MCF 10A (cell line): ENCODE data around the gene ANKRD34B. TPM values are rescaled to one million over a fixed set of nuclear protein-coding genes. Genes with fewer than 3 reads are reported as not detected.

Source experiments
- BruUV-seq: library from RNA; stranded (reverse); fragments of 400-500 nt; replicated peaks from 2 replicates; lab custom pipeline; 2021; lab: Mats Ljungman, UMichigan
- CTCF ChIA-PET: fragments of 300-600 bp; sonication (Branson Sonifier 250); formaldehyde crosslinking; extraction: SDS; loops from one replicate; lab custom pipeline; 2021; ENCODE audit warnings: antibody characterized with exemption, inconsistent platforms; lab: Yijun Ruan, JAX
- POLR2A ChIA-PET: fragments of 300-600, 350-650 bp; sonication (Branson Sonifier 250); formaldehyde crosslinking; extraction: SDS; loops from one replicate; lab custom pipeline; 2020; ENCODE audit warnings: antibody characterized with exemption, inconsistent platforms; lab: Yijun Ruan, JAX
- DNase-seq: peaks from one replicate; pipeline ENCODE4 v3.0.0-alpha.2; 2018; ENCODE audit not compliant: unreplicated experiment
- H3K27ac Mint-ChIP-seq: one replicate; pipeline ENCODE4 v1.8.0; 2022; ENCODE audit warnings: mild to moderate bottlenecking, low read depth, mixed read lengths; ENCODE audit not compliant: unreplicated experiment
- H3K27me3 Mint-ChIP-seq: one replicate; pipeline ENCODE4 v1.8.0; 2022; ENCODE audit warnings: mixed read lengths; ENCODE audit not compliant: insufficient read depth, unreplicated experiment
- H3K36me3 Mint-ChIP-seq: one replicate; pipeline ENCODE4 v1.8.0; 2022; ENCODE audit warnings: mild to moderate bottlenecking, moderate library complexity, mixed read lengths; ENCODE audit not compliant: insufficient read depth, unreplicated experiment
- H3K4me1 Mint-ChIP-seq: one replicate; pipeline ENCODE4 v1.8.0; 2022; ENCODE audit warnings: mixed read lengths; ENCODE audit not compliant: insufficient read depth, unreplicated experiment
- H3K4me3 Mint-ChIP-seq: one replicate; pipeline ENCODE4 v1.8.0; 2022; ENCODE audit warnings: mild to moderate bottlenecking, moderate library complexity, mixed read lengths; ENCODE audit not compliant: unreplicated experiment
- H3K9me3 Mint-ChIP-seq: one replicate; pipeline ENCODE4 v1.8.0; 2022; ENCODE audit warnings: mixed read lengths; ENCODE audit not compliant: unreplicated experiment
- intact Hi-C: fragments of 100-400 bp; cut with micrococcal nuclease; formaldehyde crosslinking; loops from 2 replicates; pipeline ENCODE4 v1.14.1; 2022
- total RNA-seq: library from RNA; stranded (reverse); gene quantifications from 2 replicates; pipeline ENCODE4 v1.2.3, GENCODE V29; 2022
- TF ChIP-seq, protein P1 (sequence below): fragments of 200-600 bp; IDR thresholded peaks from one replicate; pipeline ENCODE4 v1.8.0; 2022; ENCODE audit warnings: antibody characterized with exemption, mild to moderate bottlenecking; ENCODE audit not compliant: unreplicated experiment

Gene ANKRD34B
- total RNA-seq, 1 experiment from 2014 or later, result not detected

DNA sequence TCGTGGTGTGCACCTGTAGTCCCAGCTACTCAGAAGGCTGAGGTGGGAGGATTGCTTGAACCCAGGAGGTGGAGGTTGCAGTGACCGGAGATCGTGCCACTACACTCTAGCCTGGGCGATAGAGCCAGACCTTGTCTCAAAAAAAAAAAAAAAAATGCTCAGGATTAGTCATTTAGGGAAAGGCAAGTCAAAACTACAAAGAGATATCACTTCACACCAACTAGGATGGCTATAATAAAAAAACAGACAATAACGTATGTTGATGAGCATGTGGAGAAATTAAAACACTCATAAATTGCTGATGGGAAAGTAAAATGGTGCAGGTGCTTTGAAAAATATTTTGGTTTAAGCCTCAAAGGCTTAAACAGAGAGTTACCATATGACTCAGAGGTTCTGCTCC lies 6.3 kb upstream of the ANKRD34B start:
- CTCF ChIA-PET, result interaction anchor here (0.6 to 0.7 kb wide), 2 partner anchors 269 to 1107 kb away, joined by 3 to 4 read pairs; no protein-coding TSS in a partner anchor
- Mint-ChIP-seq H3K27me3 (peaks cover 31% of the 10 kb centered on the region), H3K36me3 (no peaks in the 10 kb centered on the region), H3K4me1 (no peaks in the 10 kb centered on the region), H3K27ac (no peak overlapping the region), H3K9me3 (no peaks in the 10 kb centered on the region), H3K4me3 (no peak overlapping the region)
- no TSS peak for BruUV-seq
- no peak for DNase-seq
- TF ChIP-seq, protein P1, sequence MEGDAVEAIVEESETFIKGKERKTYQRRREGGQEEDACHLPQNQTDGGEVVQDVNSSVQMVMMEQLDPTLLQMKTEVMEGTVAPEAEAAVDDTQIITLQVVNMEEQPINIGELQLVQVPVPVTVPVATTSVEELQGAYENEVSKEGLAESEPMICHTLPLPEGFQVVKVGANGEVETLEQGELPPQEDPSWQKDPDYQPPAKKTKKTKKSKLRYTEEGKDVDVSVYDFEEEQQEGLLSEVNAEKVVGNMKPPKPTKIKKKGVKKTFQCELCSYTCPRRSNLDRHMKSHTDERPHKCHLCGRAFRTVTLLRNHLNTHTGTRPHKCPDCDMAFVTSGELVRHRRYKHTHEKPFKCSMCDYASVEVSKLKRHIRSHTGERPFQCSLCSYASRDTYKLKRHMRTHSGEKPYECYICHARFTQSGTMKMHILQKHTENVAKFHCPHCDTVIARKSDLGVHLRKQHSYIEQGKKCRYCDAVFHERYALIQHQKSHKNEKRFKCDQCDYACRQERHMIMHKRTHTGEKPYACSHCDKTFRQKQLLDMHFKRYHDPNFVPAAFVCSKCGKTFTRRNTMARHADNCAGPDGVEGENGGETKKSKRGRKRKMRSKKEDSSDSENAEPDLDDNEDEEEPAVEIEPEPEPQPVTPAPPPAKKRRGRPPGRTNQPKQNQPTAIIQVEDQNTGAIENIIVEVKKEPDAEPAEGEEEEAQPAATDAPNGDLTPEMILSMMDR, result no peak
- intact Hi-C loops, result no loop called here
- POLR2A ChIA-PET, result no interaction called here

DNA sequence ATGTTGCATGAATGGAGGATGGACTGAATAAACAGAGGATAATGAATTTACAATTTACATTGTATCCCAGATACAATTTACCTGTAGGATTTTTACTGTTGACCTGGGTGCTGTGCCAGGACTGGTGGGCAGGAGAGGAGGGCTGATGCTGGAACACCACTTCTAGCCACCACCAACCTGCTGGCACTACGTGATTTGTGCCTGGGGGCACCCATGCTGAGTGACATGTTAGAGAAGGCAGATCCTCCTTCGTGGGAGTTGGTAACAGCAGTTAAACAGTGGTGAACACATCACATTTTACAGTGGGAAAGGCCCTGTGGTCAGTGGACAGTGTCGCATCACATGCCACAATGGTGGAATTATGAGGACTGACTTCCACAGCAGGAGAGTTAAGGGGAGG lies 3.0 kb upstream of the ANKRD34B start:
- POLR2A ChIA-PET, result interaction anchor here (0.6 kb wide), 1 partner anchor 437 kb away, joined by 3 read pairs; no protein-coding TSS in a partner anchor
- H3K36me3 Mint-ChIP-seq, result no peaks in the 10 kb centered on the region
- TF ChIP-seq, protein P1, result no peak
- CTCF ChIA-PET, result no interaction called here
- BruUV-seq, result no TSS peak
- H3K4me1 Mint-ChIP-seq, result no peaks in the 10 kb centered on the region
- DNase-seq, result no peak
- no peak overlapping the region for H3K27ac Mint-ChIP-seq
- H3K4me3 Mint-ChIP-seq, result no peak overlapping the region
- H3K9me3 Mint-ChIP-seq, result no peaks in the 10 kb centered on the region
- H3K27me3 Mint-ChIP-seq, result peaks cover 26% of the 10 kb centered on the region
- intact Hi-C loops, result no loop called here

DNA sequence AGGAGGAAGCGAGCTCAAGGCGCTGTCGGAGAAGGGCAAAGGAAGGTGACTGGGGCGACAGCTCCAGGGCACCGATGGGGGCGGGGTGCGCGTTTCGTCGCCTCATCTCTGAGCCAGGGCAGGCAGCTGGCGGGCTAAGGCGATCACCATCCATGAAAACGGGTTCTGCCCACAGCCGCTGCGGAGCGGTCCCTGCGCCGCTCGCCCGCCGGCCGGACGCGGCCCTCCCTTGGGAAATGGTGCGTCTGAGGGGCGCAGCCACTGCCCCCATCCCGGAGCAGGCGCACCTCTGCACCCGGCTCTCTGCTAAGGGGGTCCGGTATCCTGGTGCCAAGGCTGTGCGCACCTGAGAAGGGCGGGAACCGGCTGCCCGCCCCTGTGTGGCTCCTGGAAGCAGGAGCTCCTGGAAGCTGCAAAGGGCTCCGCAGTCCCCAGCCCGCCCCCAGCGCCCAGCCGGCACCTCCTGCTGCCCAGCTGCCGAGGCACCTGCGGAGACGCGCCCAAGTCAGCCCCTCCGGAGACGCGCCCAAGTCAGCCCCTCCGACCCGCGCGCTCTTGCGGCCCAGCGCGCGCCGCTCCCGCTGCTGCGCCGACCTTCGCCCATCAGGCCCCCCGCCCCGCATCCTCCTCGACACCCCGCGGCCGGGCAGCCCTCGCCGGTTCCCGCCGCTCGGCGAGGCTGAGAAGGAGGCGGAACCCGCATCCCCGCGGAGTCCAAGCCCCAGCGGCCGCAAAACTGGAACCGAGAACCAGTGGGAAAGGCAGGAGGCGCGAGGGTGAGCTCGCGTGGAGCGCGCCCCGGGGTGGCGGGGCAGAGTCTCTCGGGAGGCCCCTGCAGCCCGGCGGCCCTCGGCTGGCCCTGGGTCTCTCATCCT lies 757 bp downstream of the ANKRD34B start:
- no TSS peak for BruUV-seq
- intact Hi-C loops, result no loop called here
- Mint-ChIP-seq H3K36me3 (no peaks in the 10 kb centered on the region), H3K9me3 (no peaks in the 10 kb centered on the region), H3K4me3 (no peak overlapping the region), H3K4me1 (no peaks in the 10 kb centered on the region), H3K27ac (no peak overlapping the region), H3K27me3 (peaks cover 30% of the 10 kb centered on the region)
- DNase-seq, result no peak
- ChIA-PET POLR2A (interaction anchor here (0.6 kb wide), 1 partner anchor 16 kb away, joined by 3 read pairs; no protein-coding TSS in a partner anchor), CTCF (interaction anchor here (0.6 kb wide), 1 partner anchor 1423 kb away, joined by 4 read pairs; no protein-coding TSS in a partner anchor)
- TF ChIP-seq, protein P1, result no peak

DNA sequence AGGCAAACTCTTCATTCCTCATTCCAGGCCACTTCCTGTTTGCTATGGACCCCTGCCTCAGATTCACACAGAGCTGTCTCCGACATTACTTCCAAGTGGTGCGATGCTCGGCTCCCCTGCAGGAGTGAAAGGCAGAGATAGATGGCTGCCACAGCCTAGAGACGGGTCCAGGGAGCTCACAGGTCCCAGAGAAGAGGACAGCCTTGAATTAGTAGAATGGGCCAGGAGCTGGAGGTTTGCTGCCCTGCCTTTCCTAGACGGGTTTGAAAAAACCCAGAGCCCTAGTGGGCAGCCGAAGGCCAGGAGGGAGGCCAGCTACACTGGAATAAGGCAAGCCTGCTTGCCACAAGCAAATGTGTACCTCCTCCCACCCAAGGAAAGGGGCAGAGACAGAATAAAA lies 1.8 kb downstream of the ANKRD34B start:
- H3K36me3 Mint-ChIP-seq, result no peaks in the 10 kb centered on the region
- BruUV-seq, result no TSS peak
- CTCF ChIA-PET, result no interaction called here
- peaks cover 26% of the 10 kb centered on the region for H3K27me3 Mint-ChIP-seq
- intact Hi-C loops, result no loop called here
- TF ChIP-seq, protein P1, result no peak
- H3K4me1 Mint-ChIP-seq, result no peaks in the 10 kb centered on the region
- no peaks in the 10 kb centered on the region for H3K9me3 Mint-ChIP-seq
- H3K27ac Mint-ChIP-seq, result no peak overlapping the region
- POLR2A ChIA-PET, result no interaction called here
- H3K4me3 Mint-ChIP-seq, result no peak overlapping the region
- no peak for DNase-seq
